Lung (tissue), 12 donors: ENCODE results near the gene TRAF7. TPM values are rescaled to one million over a fixed set of nuclear protein-coding genes. Genes with fewer than 3 reads are reported as not detected.
"Not testable (repeated sequence)": the region's sequence is repeated elsewhere in the genome, so short reads cannot be mapped to it uniquely, and the experiment has no call there.

ENCODE experiments used
- ATAC-seq: fragments of 200-7000 bp; cut with Tn5 transposase; one replicate; pipeline ENCODE4 v1.9.1; 2020; ENCODE audit warnings: moderate number of reproducible peaks; ENCODE audit not compliant: insufficient read depth, low FRiP score
- DNase-seq, 3 donors: peaks; one replicate each; pipeline ENCODE4 v3.0.0-alpha.2; 2013 to 2017
- H3K27ac ChIP-seq, 2 donors: one replicate each; pipeline ENCODE4 v1.5.1; 2013; ENCODE audit warnings: mild to moderate bottlenecking in 2 of 2, moderate library complexity in 2 of 2, control low read depth in 1 of 2, inconsistent platforms in 1 of 2, low read depth in 1 of 2, low read length in 1 of 2
- H3K27me3 ChIP-seq, 3 donors: one replicate each; pipeline ENCODE4 v1.5.1; 2013; ENCODE audit warnings: low read length in 2 of 3; ENCODE audit not compliant: control insufficient read depth in 3 of 3, insufficient read depth in 3 of 3
- H3K36me3 ChIP-seq, 4 donors: one replicate each; pipeline ENCODE4 v1.5.1; 2013; ENCODE audit warnings: low read length in 4 of 4, mild to moderate bottlenecking in 1 of 4, moderate library complexity in 1 of 4; ENCODE audit not compliant: control insufficient read depth in 4 of 4, insufficient read depth in 4 of 4
- H3K4me1 ChIP-seq, 5 donors: one replicate each; pipeline ENCODE4 v1.5.1; 2013; ENCODE audit warnings: low read length in 5 of 5, mild to moderate bottlenecking in 2 of 5, moderate library complexity in 1 of 5; ENCODE audit not compliant: control insufficient read depth in 5 of 5, insufficient read depth in 5 of 5
- H3K4me3 ChIP-seq: one replicate; pipeline ENCODE4 v1.5.1; 2013; ENCODE audit warnings: mild to moderate bottlenecking, control low read depth, moderate library complexity
- H3K9ac ChIP-seq, 2 donors: one replicate each; pipeline ENCODE4 v1.5.1; 2013; ENCODE audit warnings: low read length in 2 of 2, control low read depth in 1 of 2; ENCODE audit not compliant: insufficient read depth in 1 of 2
- H3K9me3 ChIP-seq, 4 donors: one replicate each; pipeline ENCODE4 v1.5.1; 2013; ENCODE audit warnings: low read length in 3 of 4, mild to moderate bottlenecking in 1 of 4, moderate library complexity in 1 of 4; ENCODE audit not compliant: control insufficient read depth in 4 of 4, insufficient read depth in 3 of 4
- CTCF ChIP-seq: IDR thresholded peaks from 2 replicates; pipeline ENCODE4 v1.5.1; 2012; ENCODE audit warnings: mild to moderate bottlenecking; ENCODE audit errors: control extremely low read depth, extremely low read depth
- WGBS, 2 donors: extraction: QIAGEN DNeasy Blood & Tissue Kit; methylation state at CpG; one replicate each; pipeline ENCODE4 v1.1.7; 2013; 5-methylcytosine and 5-hydroxymethylcytosine counted together
- polyA plus RNA-seq, 2 donors: library from polyadenylated mRNA; stranded (reverse); fragments of 200-250 nt; gene quantifications; one replicate each; pipeline ENCODE4 v1.2.1, GENCODE V29; 2013
- total RNA-seq, 2 donors: library from RNA; depleted of rRNA in 1 of 2; stranded (reverse); fragments of >200 nt in 1 of 2; gene quantifications; one replicate each; pipeline ENCODE4 v1.2.1, GENCODE V29; 2014 to 2021
- donor health status: control.
- donor health status: control.
- donor health status: Bipolar disorder and iron deficiency.
- donor health status: healthy.
- donor health status: DM: yes; HTN: yes; CAD: no.

Gene TRAF7
- total and polyA plus RNA-seq, 4 donors: 33.4 to 74.2 (median 48.3) TPM

- peaks cover 0 to 47% (median 21%) of the 10 kb centered on the region in 3 donors for H3K27me3 ChIP-seq
Observed at GRCh38 chr16:2198283-2198682, 42.7 kb downstream of the TRAF7 start.

GRCh38 chr16:2199095-2199494, 43.5 kb downstream of the TRAF7 start:
- 78 to 80% methylated on average over 5 of the region's 5 CpGs for WGBS, 2 donors
- no peak overlapping the region for H3K4me3 ChIP-seq

More at GRCh38 chr16:2198283-2198682, 42.7 kb downstream of the TRAF7 start:
- 70 to 75% methylated on average over 4 of the region's 4 CpGs for WGBS, 2 donors
- no peak overlapping the region for H3K27ac ChIP-seq
- H3K36me3 ChIP-seq: no peaks in the 10 kb centered on the region
- no peaks in the 10 kb centered on the region for H3K9me3 ChIP-seq
- no peak overlapping the region for H3K9ac ChIP-seq
- no peak overlapping the region for H3K4me3 ChIP-seq
- H3K4me1 ChIP-seq: peaks cover 0 to 8% (median 4%) of the 10 kb centered on the region in 5 donors
- no peak for TF ChIP-seq CTCF
- no peak for DNase-seq
- ATAC-seq: no peak

GRCh38 chr16:2199621-2200139, 44.1 kb downstream of the TRAF7 start:
- Histone ChIP-seq H3K9me3 (no peaks in the 10 kb centered on the region), H3K4me3 (no peak overlapping the region), H3K27ac (no peak overlapping the region), H3K27me3 (peaks cover 0 to 36% (median 21%) of the 10 kb centered on the region in 3 donors), H3K4me1 (peaks cover 0 to 8% (median 5%) of the 10 kb centered on the region in 5 donors), H3K36me3 (no peaks in the 10 kb centered on the region), H3K9ac (no peak overlapping the region)
- TF ChIP-seq CTCF: no peak
- 68 to 73% methylated on average over 14 of the region's 14 CpGs for WGBS, 2 donors
- DNase-seq (no peak), ATAC-seq (no peak)

More at GRCh38 chr16:2199095-2199494, 43.5 kb downstream of the TRAF7 start:
- no peaks in the 10 kb centered on the region for H3K9me3 ChIP-seq
- no peak overlapping the region for H3K9ac ChIP-seq
- no peak for DNase-seq
- H3K27me3 ChIP-seq: peaks cover 0 to 42% (median 21%) of the 10 kb centered on the region in 3 donors
- no peak for TF ChIP-seq CTCF
- no peak for ATAC-seq
- no peak overlapping the region for H3K27ac ChIP-seq
- no peaks in the 10 kb centered on the region for H3K36me3 ChIP-seq
- peaks cover 0 to 8% (median 4%) of the 10 kb centered on the region in 5 donors for H3K4me1 ChIP-seq

- DNase-seq: no peak
- TF ChIP-seq CTCF: no peak
- Histone ChIP-seq H3K27ac (no peak overlapping the region), H3K9ac (no peak overlapping the region), H3K36me3 (no peaks in the 10 kb centered on the region), H3K4me1 (peaks cover 0 to 9% (median 5%) of the 10 kb centered on the region in 5 donors), H3K4me3 (no peak overlapping the region), H3K27me3 (peaks cover 0 to 31% (median 14%) of the 10 kb centered on the region in 3 donors), H3K9me3 (no peaks in the 10 kb centered on the region)
- no peak for ATAC-seq
- WGBS, 2 donors: 88 to 91% methylated on average over 6 of the region's 6 CpGs
Observed at GRCh38 chr16:2200313-2200712, 44.7 kb downstream of the TRAF7 start.

GRCh38 chr16:2203119-2203688, 47.6 kb downstream of the TRAF7 start:
- DNase-seq, H3K4me3 ChIP-seq, H3K27ac ChIP-seq, ATAC-seq, H3K9me3 ChIP-seq, H3K9ac ChIP-seq: not testable (repeated sequence)
- Histone ChIP-seq H3K36me3 (peaks cover 0 to 15% (median 2%) of the 10 kb centered on the region in 4 donors), H3K27me3 (peaks cover 0 to 13% (median 5%) of the 10 kb centered on the region in 3 donors), H3K4me1 (peaks cover 0 to 11% (median 8%) of the 10 kb centered on the region in 5 donors)
- WGBS, 2 donors: 96 to 97% methylated on average over 8 of the region's 8 CpGs
